HEK293 (cell line): ENCODE measurements around the gene IL6R.

ENCODE experiments used
- ATF2 ChIP-seq: fragments of 450-650 bp; formaldehyde crosslinking; IDR thresholded peaks from 2 replicates; pipeline ENCODE4 v1.5.1; 2016; ENCODE audit warnings: missing biosample characterization, missing genetic modification characterization, low read depth
- CTCF ChIP-seq: fragments of 450-650 bp; formaldehyde crosslinking; IDR thresholded peaks from 2 replicates; pipeline ENCODE4 v1.5.1; 2016; ENCODE audit warnings: missing biosample characterization, missing genetic modification characterization
- GFI1B ChIP-seq: fragments of 450-650 bp; formaldehyde crosslinking; IDR thresholded peaks from 2 replicates; pipeline ENCODE4 v1.5.1; 2016; ENCODE audit warnings: missing biosample characterization, missing genetic modification characterization
- HOXA7 ChIP-seq: sonication (generic); formaldehyde crosslinking; IDR thresholded peaks from 2 replicates; pipeline ENCODE4 v1.8.1; 2022; ENCODE audit warnings: missing genetic modification reagents, borderline replicate concordance
- KLF17 ChIP-seq: fragments of 450-650 bp; formaldehyde crosslinking; IDR thresholded peaks from 2 replicates; pipeline ENCODE4 v1.5.1; 2016; ENCODE audit warnings: missing biosample characterization, missing genetic modification characterization
- PBX3 ChIP-seq: sonication (generic); formaldehyde crosslinking; IDR thresholded peaks from 2 replicates; pipeline ENCODE4 v1.8.1; 2022; ENCODE audit warnings: mild to moderate bottlenecking, moderate library complexity, missing genetic modification reagents
- PRDM4 ChIP-seq: fragments of 450-650 bp; formaldehyde crosslinking; IDR thresholded peaks from 2 replicates; pipeline ENCODE4 v1.5.1; 2017; ENCODE audit warnings: missing biosample characterization, missing genetic modification characterization
- YY1 ChIP-seq: fragments of 450-650 bp; formaldehyde crosslinking; IDR thresholded peaks from 2 replicates; pipeline ENCODE4 v1.5.1; 2018; ENCODE audit warnings: missing biosample characterization, missing genetic modification characterization
- ZBTB10 ChIP-seq: fragments of 450-650 bp; formaldehyde crosslinking; IDR thresholded peaks from 2 replicates; pipeline ENCODE4 v1.5.1; 2016; ENCODE audit warnings: missing biosample characterization, missing genetic modification characterization
- ZBTB17 ChIP-seq: fragments of 450-650 bp; formaldehyde crosslinking; IDR thresholded peaks from 2 replicates; pipeline ENCODE4 v1.5.1; 2016; ENCODE audit warnings: missing biosample characterization, missing genetic modification characterization
- ZNF16 ChIP-seq: fragments of 450-650 bp; formaldehyde crosslinking; IDR thresholded peaks from 2 replicates; pipeline ENCODE4 v1.5.1; 2016; ENCODE audit warnings: low read depth, missing biosample characterization, missing genetic modification characterization
- ZNF335 ChIP-seq: fragments of 450-650 bp; formaldehyde crosslinking; conservative IDR thresholded peaks from 2 replicates; pipeline ENCODE4 v1.5.1; 2016; ENCODE audit warnings: missing biosample characterization, missing genetic modification characterization
- ZNF549 ChIP-seq: fragments of 450-650 bp; IDR thresholded peaks from 2 replicates; pipeline ENCODE4 v1.5.1; 2018; ENCODE audit warnings: missing biosample characterization, missing genetic modification characterization, mild to moderate bottlenecking, inconsistent platforms, moderate library complexity
- ZNF645 ChIP-seq: fragments of 450-650 bp; formaldehyde crosslinking; IDR thresholded peaks from 2 replicates; pipeline ENCODE4; 2016; ENCODE audit warnings: missing biosample characterization, missing genetic modification characterization

- TF ChIP-seq ZNF16 (tag by site-specific recombination) (no peak), CTCF (tag by site-specific recombination) (no peak), ZBTB10 (tag by site-specific recombination) (no peak), PRDM4 (tag by site-specific recombination) (no peak), KLF17 (tag by site-specific recombination) (no peak), YY1 (tag by site-specific recombination) (no peak), PBX3 (CRISPR knock-in tag) (no peak), HOXA7 (CRISPR knock-in tag) (no peak), ZNF335 (tag by site-specific recombination) (no peak), GFI1B (tag by site-specific recombination) (no peak), ATF2 (no peak), ZNF645 (tag by site-specific recombination) (no peak), ZBTB17 (tag by site-specific recombination) (no peak), ZNF549 (tag by site-specific recombination) (no peak)
Measured at GRCh38 chr1:154418923-154419619, 13.9 kb downstream of the IL6R start.
